ENCODE measurements around the gene TK2. TPM values are rescaled to one million over a fixed set of nuclear protein-coding genes. Genes with fewer than 3 reads are reported as not detected.

The TK2 gene
- total and polyA plus RNA-seq, 9 of the 15 experiments (the other 6 are each of a cell fraction or from before 2014, with no cell fraction given): 1.1 to 10.2 (median 5.3) TPM

GRCh38 chr16:66569827-66570405 is 20.0 kb upstream of the TK2 start (continued):
- TF ChIP-seq ARID1B (IDR thresholded peaks at IDR 0.05) (peak; percentile 56; the same call in 1 of the 2 replicates), BRF2 (IDR thresholded peaks at IDR 0.05; ENCODE audit: borderline replicate concordance, insufficient read depth, insufficient read length) (no peak), CEBPZ (IDR thresholded peaks at IDR 0.05; ENCODE audit: borderline replicate concordance, low read depth, low read length) (no peak), RBBP5 (IDR thresholded peaks at IDR 0.05; ENCODE audit: borderline replicate concordance, insufficient read depth, low read length, poor library complexity, severe bottlenecking) (no peak), FOSL1 (tag; conservative IDR thresholded peaks at IDR 0.05) (peak; percentile 87), CLOCK (CRISPR knock-in tag; IDR thresholded peaks at IDR 0.05; ENCODE audit: borderline replicate concordance) (no peak), ZBTB40 (IDR thresholded peaks at IDR 0.05) (no peak), ZBTB40 (CRISPR knock-in tag; IDR thresholded peaks at IDR 0.05) (no peak)
